WTC11 (cell line): ENCODE data around the gene FOXO3. TPM values are rescaled to one million over a fixed set of nuclear protein-coding genes. Genes with fewer than 3 reads are reported as not detected.

Experiments used
- ATAC-seq: fragments of 200-7000 bp; cut with Tn5 transposase; 2 replicates; pipeline ENCODE4 v1.10.0; 2021; ENCODE audit warnings: mild to moderate bottlenecking, moderate library complexity
- CTCF ChIA-PET: fragments of 300-600 bp; sonication (Branson Sonifier 250); formaldehyde crosslinking; loops from one replicate; lab custom pipeline; 2021; ENCODE audit warnings: antibody characterized with exemption; lab: Charles Lee
- POLR2A ChIA-PET: fragments of 350-600 bp; sonication (Branson Sonifier 250); formaldehyde crosslinking; loops from one replicate; lab custom pipeline; 2021; ENCODE audit warnings: antibody characterized with exemption; lab: Charles Lee
- DNase-seq: peaks from one replicate; pipeline ENCODE4 v3.0.0; 2021; ENCODE audit warnings: low spot score
- H3K27ac Mint-ChIP-seq: 2 replicates; pipeline ENCODE4 v1.8.0; 2021; ENCODE audit warnings: mixed read lengths
- H3K27me3 Mint-ChIP-seq: 2 replicates; pipeline ENCODE4 v1.8.0; 2021; ENCODE audit warnings: low read depth, mild to moderate bottlenecking, moderate library complexity, mixed read lengths
- H3K36me3 Mint-ChIP-seq: 2 replicates; pipeline ENCODE4 v1.8.0; 2021; ENCODE audit warnings: mixed read lengths
- H3K4me1 Mint-ChIP-seq: 2 replicates; pipeline ENCODE4 v1.8.0; 2022; ENCODE audit warnings: mixed read lengths
- H3K4me3 Mint-ChIP-seq: 2 replicates; pipeline ENCODE4 v1.8.0; 2021; ENCODE audit warnings: mild to moderate bottlenecking, moderate library complexity, mixed read lengths
- H3K9me3 Mint-ChIP-seq: 2 replicates; pipeline ENCODE4 v1.8.0; 2021; ENCODE audit warnings: mixed read lengths
- ESRRA ChIP-seq: sonication (generic); formaldehyde crosslinking; IDR thresholded peaks from 2 replicates; pipeline ENCODE4 v1.8.1; 2022; ENCODE audit warnings: mild to moderate bottlenecking, missing genetic modification reagents, borderline replicate concordance
- FOXK1 ChIP-seq: sonication (generic); formaldehyde crosslinking; IDR thresholded peaks from 2 replicates; pipeline ENCODE4 v1.8.0; 2022; ENCODE audit warnings: mild to moderate bottlenecking, moderate library complexity, missing genetic modification reagents
- FOXP1 ChIP-seq: sonication (generic); formaldehyde crosslinking; IDR thresholded peaks from 2 replicates; pipeline ENCODE4 v1.8.0; 2022; ENCODE audit warnings: missing genetic modification reagents, mild to moderate bottlenecking, moderate library complexity, borderline replicate concordance
- GRHL2 ChIP-seq: fragments of 250-450 bp; sonication (Bioruptor Pico); IDR thresholded peaks from 2 replicates; pipeline ENCODE4 v1.8.0; 2022; ENCODE audit warnings: mild to moderate bottlenecking, moderate library complexity; ENCODE audit not compliant: insufficient replicate concordance, severe bottlenecking
- IRF2 ChIP-seq: sonication (generic); formaldehyde crosslinking; IDR thresholded peaks from 2 replicates; pipeline ENCODE4 v1.8.0; 2022; ENCODE audit warnings: low read depth, missing genetic modification reagents, borderline replicate concordance
- MXD4 ChIP-seq: fragments of 250-450 bp; sonication (Bioruptor Pico); IDR thresholded peaks from 2 replicates; pipeline ENCODE4 v1.8.0; 2021; ENCODE audit warnings: mild to moderate bottlenecking, moderate library complexity, borderline replicate concordance
- NFATC4 ChIP-seq: fragments of 250-450 bp; sonication (Bioruptor Pico); IDR thresholded peaks from 2 replicates; pipeline ENCODE4 v1.9.0; 2021; ENCODE audit warnings: mild to moderate bottlenecking
- NR1H2 ChIP-seq: sonication (generic); formaldehyde crosslinking; IDR thresholded peaks from 2 replicates; pipeline ENCODE4 v1.9.0; 2021; ENCODE audit warnings: mild to moderate bottlenecking, moderate library complexity, missing genetic modification reagents
- OVOL2 ChIP-seq: fragments of 250-450 bp; sonication (Bioruptor Pico); IDR thresholded peaks from 2 replicates; pipeline ENCODE4 v1.9.0; 2021; ENCODE audit warnings: mild to moderate bottlenecking, borderline replicate concordance
- SMAD4 ChIP-seq: sonication (generic); formaldehyde crosslinking; IDR thresholded peaks from 2 replicates; pipeline ENCODE4 v1.8.0; 2022; ENCODE audit warnings: mild to moderate bottlenecking, missing genetic modification reagents
- SOX15 ChIP-seq: fragments of 250-450 bp; sonication (Bioruptor Pico); IDR thresholded peaks from 2 replicates; pipeline ENCODE4 v1.9.0; 2021; ENCODE audit warnings: mild to moderate bottlenecking
- TCF7 ChIP-seq: sonication (generic); formaldehyde crosslinking; IDR thresholded peaks from 2 replicates; pipeline ENCODE4 v1.8.0; 2022; ENCODE audit warnings: mild to moderate bottlenecking, low read depth, missing genetic modification reagents, moderate library complexity
- ZNF138 ChIP-seq: sonication (generic); formaldehyde crosslinking; conservative IDR thresholded peaks from 2 replicates; pipeline ENCODE4 v1.8.1; 2022; ENCODE audit warnings: mild to moderate bottlenecking, moderate library complexity, missing genetic modification reagents
- ZNF416 ChIP-seq: fragments of 250-450 bp; sonication (Bioruptor Pico); IDR thresholded peaks from 2 replicates; pipeline ENCODE4 v1.9.0; 2021; ENCODE audit warnings: mild to moderate bottlenecking, inconsistent platforms
- total RNA-seq: library from RNA; stranded (reverse); gene quantifications from 3 replicates; pipeline ENCODE4 v1.2.3, GENCODE V29; 2021
- TF ChIP-seq, protein P1 (sequence below): fragments of 250-450 bp; sonication (Bioruptor Pico); IDR thresholded peaks from 2 replicates; pipeline ENCODE4 v1.9.0; 2021; ENCODE audit warnings: moderate library complexity, mild to moderate bottlenecking, inconsistent platforms, borderline replicate concordance
- TF ChIP-seq, protein P2 (sequence below): fragments of 200-600 bp; IDR thresholded peaks from 2 replicates; pipeline ENCODE4 v1.8.0; 2022; ENCODE audit warnings: antibody characterized with exemption
- TF ChIP-seq, protein P3 (sequence below): fragments of 250-450 bp; sonication (Bioruptor Pico); IDR thresholded peaks from 2 replicates; pipeline ENCODE4 v1.9.0; 2021; ENCODE audit warnings: mild to moderate bottlenecking
- TF ChIP-seq, protein P4 (sequence below): sonication (generic); formaldehyde crosslinking; IDR thresholded peaks from 2 replicates; pipeline ENCODE4 v1.8.1; 2022; ENCODE audit warnings: low read depth, mild to moderate bottlenecking, moderate library complexity, missing genetic modification reagents, borderline replicate concordance
- TF ChIP-seq, protein P5 (sequence below): fragments of 250-450 bp; sonication (Bioruptor Pico); IDR thresholded peaks from 2 replicates; pipeline ENCODE4 v2.1.2; 2022; ENCODE audit warnings: mild to moderate bottlenecking, moderate library complexity

The FOXO3 gene
- total RNA-seq, 1 experiment from 2014 or later: 15.6 TPM

DNA sequence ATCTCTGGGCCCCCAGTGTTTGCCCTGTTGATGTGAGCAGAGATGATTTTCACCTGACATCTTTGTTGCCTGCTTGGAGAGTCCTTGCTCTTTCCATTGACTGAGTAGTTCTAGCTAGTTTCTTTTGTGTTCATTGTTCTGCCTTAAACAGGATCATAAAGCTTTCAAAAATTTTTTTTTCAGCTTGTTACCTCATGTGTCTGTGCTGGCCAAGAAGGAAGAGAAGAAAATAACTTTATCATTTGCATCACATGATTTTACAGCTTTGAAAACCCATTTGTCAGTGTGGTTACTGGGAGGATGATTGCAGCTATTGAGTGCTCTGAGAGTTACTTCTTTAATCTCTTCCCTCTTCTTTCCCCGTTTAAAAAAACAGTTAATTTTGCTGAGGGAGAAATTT, 16.0 kb downstream of the FOXO3 start:
- H3K9me3 Mint-ChIP-seq: no peaks in the 10 kb centered on the region
- TF ChIP-seq TCF7 (CRISPR knock-in tag) (no peak), FOXK1 (CRISPR knock-in tag) (no peak), MXD4 (CRISPR knock-in tag) (no peak), ZNF138 (CRISPR knock-in tag) (no peak), NFATC4 (CRISPR knock-in tag) (no peak), OVOL2 (CRISPR knock-in tag) (no peak), SMAD4 (no peak), ZNF416 (no peak), FOXP1 (no peak), IRF2 (CRISPR knock-in tag) (no peak)
- TF ChIP-seq, protein P1, sequence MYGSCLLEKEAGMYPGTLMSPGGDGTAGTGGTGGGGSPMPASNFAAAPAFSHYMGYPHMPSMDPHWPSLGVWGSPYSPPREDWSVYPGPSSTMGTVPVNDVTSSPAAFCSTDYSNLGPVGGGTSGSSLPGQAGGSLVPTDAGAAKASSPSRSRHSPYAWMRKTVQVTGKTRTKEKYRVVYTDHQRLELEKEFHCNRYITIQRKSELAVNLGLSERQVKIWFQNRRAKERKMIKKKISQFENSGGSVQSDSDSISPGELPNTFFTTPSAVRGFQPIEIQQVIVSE (CRISPR knock-in tag): no peak
- TF ChIP-seq, protein P2, sequence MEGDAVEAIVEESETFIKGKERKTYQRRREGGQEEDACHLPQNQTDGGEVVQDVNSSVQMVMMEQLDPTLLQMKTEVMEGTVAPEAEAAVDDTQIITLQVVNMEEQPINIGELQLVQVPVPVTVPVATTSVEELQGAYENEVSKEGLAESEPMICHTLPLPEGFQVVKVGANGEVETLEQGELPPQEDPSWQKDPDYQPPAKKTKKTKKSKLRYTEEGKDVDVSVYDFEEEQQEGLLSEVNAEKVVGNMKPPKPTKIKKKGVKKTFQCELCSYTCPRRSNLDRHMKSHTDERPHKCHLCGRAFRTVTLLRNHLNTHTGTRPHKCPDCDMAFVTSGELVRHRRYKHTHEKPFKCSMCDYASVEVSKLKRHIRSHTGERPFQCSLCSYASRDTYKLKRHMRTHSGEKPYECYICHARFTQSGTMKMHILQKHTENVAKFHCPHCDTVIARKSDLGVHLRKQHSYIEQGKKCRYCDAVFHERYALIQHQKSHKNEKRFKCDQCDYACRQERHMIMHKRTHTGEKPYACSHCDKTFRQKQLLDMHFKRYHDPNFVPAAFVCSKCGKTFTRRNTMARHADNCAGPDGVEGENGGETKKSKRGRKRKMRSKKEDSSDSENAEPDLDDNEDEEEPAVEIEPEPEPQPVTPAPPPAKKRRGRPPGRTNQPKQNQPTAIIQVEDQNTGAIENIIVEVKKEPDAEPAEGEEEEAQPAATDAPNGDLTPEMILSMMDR: no peak
- TF ChIP-seq, protein P3, sequence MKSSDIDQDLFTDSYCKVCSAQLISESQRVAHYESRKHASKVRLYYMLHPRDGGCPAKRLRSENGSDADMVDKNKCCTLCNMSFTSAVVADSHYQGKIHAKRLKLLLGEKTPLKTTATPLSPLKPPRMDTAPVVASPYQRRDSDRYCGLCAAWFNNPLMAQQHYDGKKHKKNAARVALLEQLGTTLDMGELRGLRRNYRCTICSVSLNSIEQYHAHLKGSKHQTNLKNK: no peak
- TF ChIP-seq, all 79 proteins: peak for 0
- CTCF ChIA-PET: no interaction called here
- H3K4me3 Mint-ChIP-seq: no peak overlapping the region
- DNase-seq (no peak), ATAC-seq (no peak)
- H3K36me3 Mint-ChIP-seq: peaks cover 6% of the 10 kb centered on the region; the same call in 1 of the 2 replicates
- no peak overlapping the region for H3K27ac Mint-ChIP-seq
- POLR2A ChIA-PET: no interaction called here
- H3K27me3 Mint-ChIP-seq: no peaks in the 10 kb centered on the region
- peaks cover 16% of the 10 kb centered on the region for H3K4me1 Mint-ChIP-seq

DNA sequence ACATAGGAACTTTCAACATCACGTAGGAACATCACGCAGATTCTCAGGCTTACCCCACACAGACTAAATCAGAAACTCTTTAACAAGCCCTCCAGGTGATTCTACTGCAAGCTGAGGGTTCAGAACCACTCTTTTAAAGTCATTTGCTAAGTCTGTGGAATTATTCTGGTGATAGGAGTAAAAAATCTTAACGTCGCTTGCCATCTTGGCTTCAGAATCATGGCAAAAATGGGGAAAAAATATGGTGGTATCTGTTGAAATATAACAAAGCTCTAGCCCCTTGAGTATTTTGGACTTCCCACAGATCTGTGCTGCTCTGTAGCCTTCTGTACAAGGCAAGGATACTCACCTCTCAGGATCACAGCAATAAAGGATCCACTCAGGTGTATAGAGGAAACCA, 17.4 kb downstream of the FOXO3 start:
- Mint-ChIP-seq H3K4me1 (peaks cover 29% of the 10 kb centered on the region), H3K36me3 (peaks cover 3% of the 10 kb centered on the region; the same call in 1 of the 2 replicates), H3K27me3 (no peaks in the 10 kb centered on the region), H3K27ac (no peak overlapping the region; the same call in 1 of the 2 replicates), H3K9me3 (no peaks in the 10 kb centered on the region), H3K4me3 (no peak overlapping the region)
- DNase-seq (no peak), ATAC-seq (no peak)
- ChIA-PET POLR2A (no interaction called here), CTCF (no interaction called here)
- TF ChIP-seq ESRRA: no peak
- no peak for TF ChIP-seq NR1H2 (CRISPR knock-in tag)
- no peak for TF ChIP-seq SMAD4
- no peak for TF ChIP-seq GRHL2 (CRISPR knock-in tag)
- TF ChIP-seq, protein P4, sequence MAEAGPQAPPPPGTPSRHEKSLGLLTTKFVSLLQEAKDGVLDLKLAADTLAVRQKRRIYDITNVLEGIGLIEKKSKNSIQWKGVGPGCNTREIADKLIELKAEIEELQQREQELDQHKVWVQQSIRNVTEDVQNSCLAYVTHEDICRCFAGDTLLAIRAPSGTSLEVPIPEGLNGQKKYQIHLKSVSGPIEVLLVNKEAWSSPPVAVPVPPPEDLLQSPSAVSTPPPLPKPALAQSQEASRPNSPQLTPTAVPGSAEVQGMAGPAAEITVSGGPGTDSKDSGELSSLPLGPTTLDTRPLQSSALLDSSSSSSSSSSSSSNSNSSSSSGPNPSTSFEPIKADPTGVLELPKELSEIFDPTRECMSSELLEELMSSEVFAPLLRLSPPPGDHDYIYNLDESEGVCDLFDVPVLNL (CRISPR knock-in tag): no peak
- no peak for TF ChIP-seq SOX15 (CRISPR knock-in tag)
- TF ChIP-seq, protein P5, sequence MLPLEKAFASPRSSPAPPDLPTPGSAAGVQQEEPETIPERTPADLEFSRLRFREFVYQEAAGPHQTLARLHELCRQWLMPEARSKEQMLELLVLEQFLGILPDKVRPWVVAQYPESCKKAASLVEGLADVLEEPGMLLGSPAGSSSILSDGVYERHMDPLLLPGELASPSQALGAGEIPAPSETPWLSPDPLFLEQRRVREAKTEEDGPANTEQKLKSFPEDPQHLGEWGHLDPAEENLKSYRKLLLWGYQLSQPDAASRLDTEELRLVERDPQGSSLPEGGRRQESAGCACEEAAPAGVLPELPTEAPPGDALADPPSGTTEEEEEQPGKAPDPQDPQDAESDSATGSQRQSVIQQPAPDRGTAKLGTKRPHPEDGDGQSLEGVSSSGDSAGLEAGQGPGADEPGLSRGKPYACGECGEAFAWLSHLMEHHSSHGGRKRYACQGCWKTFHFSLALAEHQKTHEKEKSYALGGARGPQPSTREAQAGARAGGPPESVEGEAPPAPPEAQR (CRISPR knock-in tag): no peak
